PFSK-1 (cell line): ENCODE data around the gene FAM78B.

ENCODE experiments used
- POLR2AphosphoS5 ChIP-seq: IDR thresholded peaks from 2 replicates; pipeline ENCODE4 v1.6.1; 2012; ENCODE audit warnings: low read depth, mild to moderate bottlenecking, control low read depth, low read length, moderate library complexity
- SIN3A ChIP-seq: IDR thresholded peaks from 2 replicates; pipeline ENCODE4 v1.6.1; 2012; ENCODE audit warnings: mild to moderate bottlenecking, low read length, moderate library complexity, borderline replicate concordance; ENCODE audit not compliant: insufficient read depth
- TAF1 ChIP-seq: IDR thresholded peaks from 2 replicates; pipeline ENCODE4 v1.6.1; 2012; ENCODE audit warnings: low read length, control low read depth, borderline replicate concordance; ENCODE audit not compliant: insufficient read depth

- TF ChIP-seq POLR2AphosphoS5 (no peak), TAF1 (no peak), SIN3A (no peak)
Measured at GRCh38 chr1:166197141-166197540, 30.3 kb upstream of the FAM78B start.
